Retinal pigment epithelial cell (primary cell): ENCODE data around the gene SLC6A4.

ENCODE experiments used
- DNase-seq: peaks from one replicate; pipeline ENCODE4 v3.0.0-alpha.2; 2010; ENCODE audit warnings: low read depth
- H3K4me3 ChIP-seq: 2 replicates; pipeline ENCODE4 v1.5.1; 2011; ENCODE audit warnings: mild to moderate bottlenecking, low read length, control low read depth, moderate library complexity
- TF ChIP-seq, protein P1 (sequence below): conservative IDR thresholded peaks from 2 replicates; pipeline ENCODE4 v1.5.1; 2011; ENCODE audit warnings: low read depth, low read length, control low read depth, inconsistent platforms

Gene SLC6A4

DNA sequence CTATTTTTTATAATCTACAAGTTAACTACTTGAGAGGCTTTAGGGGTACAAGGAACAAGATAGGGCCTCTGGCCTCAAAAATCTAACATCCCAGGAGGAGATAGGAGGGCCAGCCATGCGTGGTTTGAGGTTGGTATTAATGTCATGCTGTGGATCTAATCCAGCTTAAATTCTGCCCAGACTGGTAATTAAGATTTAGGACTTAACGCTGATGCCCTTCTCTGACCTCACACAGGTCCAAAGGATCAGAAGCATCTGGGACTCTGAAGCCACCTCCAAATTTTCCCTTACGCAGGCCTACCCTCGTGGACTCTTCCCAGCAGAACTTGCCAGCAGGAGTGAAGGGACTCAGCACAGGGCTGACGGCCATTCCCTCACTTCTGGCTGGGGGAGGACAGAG is 15.1 kb downstream of the SLC6A4 start:
- H3K4me3 ChIP-seq, result no peak overlapping the region
- no peak for DNase-seq
- TF ChIP-seq, protein P1, sequence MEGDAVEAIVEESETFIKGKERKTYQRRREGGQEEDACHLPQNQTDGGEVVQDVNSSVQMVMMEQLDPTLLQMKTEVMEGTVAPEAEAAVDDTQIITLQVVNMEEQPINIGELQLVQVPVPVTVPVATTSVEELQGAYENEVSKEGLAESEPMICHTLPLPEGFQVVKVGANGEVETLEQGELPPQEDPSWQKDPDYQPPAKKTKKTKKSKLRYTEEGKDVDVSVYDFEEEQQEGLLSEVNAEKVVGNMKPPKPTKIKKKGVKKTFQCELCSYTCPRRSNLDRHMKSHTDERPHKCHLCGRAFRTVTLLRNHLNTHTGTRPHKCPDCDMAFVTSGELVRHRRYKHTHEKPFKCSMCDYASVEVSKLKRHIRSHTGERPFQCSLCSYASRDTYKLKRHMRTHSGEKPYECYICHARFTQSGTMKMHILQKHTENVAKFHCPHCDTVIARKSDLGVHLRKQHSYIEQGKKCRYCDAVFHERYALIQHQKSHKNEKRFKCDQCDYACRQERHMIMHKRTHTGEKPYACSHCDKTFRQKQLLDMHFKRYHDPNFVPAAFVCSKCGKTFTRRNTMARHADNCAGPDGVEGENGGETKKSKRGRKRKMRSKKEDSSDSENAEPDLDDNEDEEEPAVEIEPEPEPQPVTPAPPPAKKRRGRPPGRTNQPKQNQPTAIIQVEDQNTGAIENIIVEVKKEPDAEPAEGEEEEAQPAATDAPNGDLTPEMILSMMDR, result no peak

DNA sequence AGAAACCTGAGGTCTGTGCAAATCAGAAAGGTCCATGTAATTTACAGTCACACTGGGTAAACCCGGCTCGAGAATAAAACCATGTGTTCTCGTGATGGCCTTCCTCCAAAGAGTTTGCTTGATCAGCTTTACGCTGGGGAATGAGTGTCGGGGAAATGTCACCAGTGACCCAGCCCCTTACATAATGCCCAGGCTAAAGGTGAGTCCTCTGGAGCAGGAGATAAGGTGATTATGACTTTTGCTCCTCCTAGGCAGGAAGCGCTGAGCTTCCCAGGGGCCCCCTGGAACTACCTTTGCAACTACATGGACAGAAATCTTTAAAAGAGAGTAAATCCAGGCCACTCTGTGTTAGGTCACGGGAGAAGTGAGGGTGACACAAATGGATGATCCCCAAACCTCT is 15.7 kb downstream of the SLC6A4 start:
- TF ChIP-seq, protein P1, result no peak
- no peak overlapping the region for H3K4me3 ChIP-seq
- DNase-seq, result no peak

DNA sequence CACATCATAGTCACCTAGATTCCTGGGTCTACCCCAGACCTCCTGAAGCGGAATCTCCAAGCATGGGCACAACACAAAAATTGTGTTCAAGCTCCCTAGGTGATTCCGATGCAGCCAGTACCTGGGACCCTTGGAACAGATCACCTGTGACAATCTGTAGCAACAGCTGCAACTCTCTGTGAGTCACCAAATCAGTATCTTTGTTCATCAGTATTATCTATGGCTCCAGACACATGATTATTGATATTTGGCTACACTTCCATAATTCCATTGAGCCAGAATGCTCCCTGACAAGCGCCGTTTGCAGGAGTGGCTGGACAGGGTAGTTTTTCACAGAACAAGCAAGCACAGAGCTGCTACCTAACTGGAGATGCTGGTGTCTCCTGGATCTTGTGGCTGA is 16.2 kb downstream of the SLC6A4 start:
- DNase-seq, result no peak
- TF ChIP-seq, protein P1, result no peak
- no peak overlapping the region for H3K4me3 ChIP-seq

DNA sequence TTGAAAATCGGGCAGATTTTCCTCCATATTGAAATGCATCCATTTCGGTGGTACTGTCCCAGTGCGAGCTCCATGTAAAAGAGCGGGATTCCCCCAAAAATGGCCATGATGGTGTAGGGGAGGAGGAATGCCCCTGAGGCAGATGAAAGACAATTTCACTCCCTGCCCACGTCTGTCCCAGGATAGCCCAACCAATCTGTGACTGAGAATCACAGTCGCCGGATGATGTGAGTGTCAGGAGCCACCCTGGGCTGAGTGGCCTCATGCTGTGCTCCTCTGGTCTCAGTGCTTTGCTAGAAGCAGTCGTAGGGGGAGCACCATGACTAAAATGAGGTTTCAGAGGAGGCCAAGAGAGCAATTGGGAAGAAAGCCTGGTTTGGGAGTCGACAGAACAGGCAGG is 16.7 kb downstream of the SLC6A4 start:
- no peak overlapping the region for H3K4me3 ChIP-seq
- TF ChIP-seq, protein P1, result no peak
- DNase-seq, result no peak

DNA sequence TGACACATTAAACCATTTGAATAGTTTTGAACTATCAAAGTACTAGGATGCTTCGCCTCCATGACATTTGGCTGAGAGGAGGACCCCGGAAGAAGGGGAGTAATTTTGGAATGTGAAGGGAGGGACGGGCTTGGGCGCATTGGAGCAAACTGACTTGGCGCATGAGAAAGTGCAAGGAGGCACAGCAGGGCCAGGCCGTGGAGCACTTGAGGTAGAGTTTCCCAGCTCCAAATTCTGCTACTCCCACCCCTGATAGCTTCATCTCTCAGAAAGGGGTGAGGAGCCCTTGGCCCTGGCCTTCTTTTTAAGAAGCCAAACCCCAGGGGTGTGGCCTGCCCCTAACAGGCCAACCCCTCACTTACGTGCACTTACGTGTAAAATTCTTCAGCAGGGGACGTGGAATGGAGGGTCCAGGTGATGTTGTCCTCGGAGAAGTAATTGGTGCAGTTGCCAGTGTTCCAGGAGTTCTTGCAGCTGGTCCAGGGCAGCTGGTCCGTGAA is 17.7 kb downstream of the SLC6A4 start:
- TF ChIP-seq, protein P1, result no peak
- no peak overlapping the region for H3K4me3 ChIP-seq
- no peak for DNase-seq

DNA sequence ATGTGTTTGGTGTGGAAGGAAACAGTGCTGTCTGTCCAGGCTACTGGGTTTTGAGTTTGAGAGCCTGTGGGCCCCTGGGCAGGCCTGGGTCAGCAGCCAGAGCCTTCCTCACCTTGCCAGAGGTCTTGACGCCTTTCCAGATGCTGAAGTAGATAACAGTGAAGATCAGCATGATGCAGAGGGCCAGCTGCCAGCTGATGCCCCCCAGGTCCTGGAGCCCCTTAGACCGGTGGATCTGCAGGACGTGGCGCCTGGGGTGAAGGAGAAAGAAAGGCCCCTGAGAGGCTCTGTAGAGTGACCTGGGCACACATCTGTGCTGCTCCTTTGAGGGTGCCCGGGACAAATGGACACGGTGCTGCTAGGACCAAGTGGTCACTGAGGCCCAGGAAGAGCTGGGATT is 18.4 kb downstream of the SLC6A4 start:
- DNase-seq, result no peak
- no peak overlapping the region for H3K4me3 ChIP-seq
- TF ChIP-seq, protein P1, result no peak

DNA sequence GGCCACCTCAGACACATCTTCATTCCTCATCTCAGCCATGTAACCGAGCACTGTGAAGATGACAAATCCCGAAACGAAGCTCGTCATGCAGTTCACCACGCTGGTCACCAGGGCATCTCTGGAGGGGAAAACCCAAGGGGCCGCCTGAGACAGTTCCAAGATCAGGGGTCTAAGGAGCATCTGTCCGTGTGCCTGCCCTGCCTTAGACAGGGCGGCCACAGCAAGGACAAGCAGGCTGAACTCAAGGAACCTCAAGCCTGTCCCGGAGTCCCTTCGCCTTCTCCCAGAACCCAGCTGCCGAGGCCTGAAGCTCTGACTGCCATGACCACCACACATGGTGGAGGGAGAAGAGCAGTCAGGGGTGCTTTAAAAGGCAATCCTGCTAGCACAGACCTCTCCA is 22.7 kb downstream of the SLC6A4 start:
- no peak for DNase-seq
- no peak overlapping the region for H3K4me3 ChIP-seq
- TF ChIP-seq, protein P1, result no peak
